Measurements from ENCODE around the gene CACNA1A. TPM values are rescaled to one million over a fixed set of nuclear protein-coding genes. Genes with fewer than 3 reads are reported as not detected.

The CACNA1A gene
- polyA plus RNA-seq, 3 donors: 0.08 to 0.09 TPM; not detected in 1

DNA sequence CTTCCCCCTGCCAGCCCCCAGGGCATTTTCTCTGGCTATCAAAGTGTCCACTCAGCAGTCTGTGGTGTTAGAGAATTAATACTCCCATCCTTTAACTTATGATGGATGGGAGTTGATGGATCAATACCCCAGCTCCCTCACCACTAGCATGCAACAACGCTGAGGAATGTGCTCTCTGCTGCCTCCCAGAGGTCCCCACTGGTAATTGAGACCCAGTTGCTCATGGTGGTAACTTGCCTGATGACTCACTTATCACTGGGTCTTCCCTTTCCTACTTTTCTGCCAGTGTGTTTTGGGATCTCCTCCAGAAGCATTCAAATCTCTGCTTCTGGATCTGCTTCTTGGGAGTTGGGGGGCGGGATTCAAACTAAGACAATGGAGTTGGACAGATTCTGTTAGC lies 20.3 kb upstream of the CACNA1A start:
- H3K9ac ChIP-seq (ENCODE audit: insufficient read depth, low read length, poor library complexity, severe bottlenecking): no peak overlapping the region
- TF ChIP-seq, protein P1, sequence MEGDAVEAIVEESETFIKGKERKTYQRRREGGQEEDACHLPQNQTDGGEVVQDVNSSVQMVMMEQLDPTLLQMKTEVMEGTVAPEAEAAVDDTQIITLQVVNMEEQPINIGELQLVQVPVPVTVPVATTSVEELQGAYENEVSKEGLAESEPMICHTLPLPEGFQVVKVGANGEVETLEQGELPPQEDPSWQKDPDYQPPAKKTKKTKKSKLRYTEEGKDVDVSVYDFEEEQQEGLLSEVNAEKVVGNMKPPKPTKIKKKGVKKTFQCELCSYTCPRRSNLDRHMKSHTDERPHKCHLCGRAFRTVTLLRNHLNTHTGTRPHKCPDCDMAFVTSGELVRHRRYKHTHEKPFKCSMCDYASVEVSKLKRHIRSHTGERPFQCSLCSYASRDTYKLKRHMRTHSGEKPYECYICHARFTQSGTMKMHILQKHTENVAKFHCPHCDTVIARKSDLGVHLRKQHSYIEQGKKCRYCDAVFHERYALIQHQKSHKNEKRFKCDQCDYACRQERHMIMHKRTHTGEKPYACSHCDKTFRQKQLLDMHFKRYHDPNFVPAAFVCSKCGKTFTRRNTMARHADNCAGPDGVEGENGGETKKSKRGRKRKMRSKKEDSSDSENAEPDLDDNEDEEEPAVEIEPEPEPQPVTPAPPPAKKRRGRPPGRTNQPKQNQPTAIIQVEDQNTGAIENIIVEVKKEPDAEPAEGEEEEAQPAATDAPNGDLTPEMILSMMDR (IDR thresholded peaks at IDR 0.05): peak; percentile 62
- WGBS (ENCODE audit: insufficient coverage): no CpG with 5 or more reads among the region's 2 CpGs
- H2AFZ ChIP-seq (ENCODE audit: insufficient read depth, low read depth, low read length, poor library complexity, severe bottlenecking): no peak overlapping the region
- Mint-ChIP-seq H3K9me3 (peaks cover 4 to 14% (median 9%) of the 10 kb centered on the region in 7 donors), H3K27ac (peak overlapping the region in 1 of 7 donors; percentile 63), H3K4me1 (no peaks in the 10 kb centered on the region), H3K4me3 (no peak overlapping the region), H3K36me3 (no peaks in the 10 kb centered on the region), H3K27me3 (ENCODE audit: low read depth in 3 of 3) (peaks cover 0 to 12% (median 6%) of the 10 kb centered on the region in 3 donors)
- no peak overlapping the region for H3K4me2 ChIP-seq (replicated peaks; ENCODE audit: extremely low read depth, low read length, poor library complexity, severe bottlenecking)
- intact Hi-C loops (cut with micrococcal nuclease): no loop called here
- H3K27ac ChIP-seq (ENCODE audit: low read depth in 1 of 2, low read length in 2 of 2): no peak overlapping the region
- no peaks in the 10 kb centered on the region for H3K27me3 ChIP-seq (ENCODE audit: control insufficient read depth in 2 of 2, insufficient read depth in 2 of 2, low read length in 2 of 2)
- no peaks in the 10 kb centered on the region for H3K79me2 ChIP-seq (ENCODE audit: insufficient read depth, low read length)
- no peaks in the 10 kb centered on the region for H3K36me3 ChIP-seq (replicated peaks in 1 of 2; ENCODE audit: control insufficient read depth in 1 of 2, insufficient read depth in 2 of 2, low read length in 2 of 2)
- no peaks in the 10 kb centered on the region for H3K9me3 ChIP-seq (replicated peaks in 1 of 2; ENCODE audit: control insufficient read depth in 1 of 2, insufficient read depth in 1 of 2, low read length in 2 of 2)
- H3K4me3 ChIP-seq (replicated peaks in 1 of 3; ENCODE audit: low read depth in 2 of 3, low read length in 3 of 3): no peak overlapping the region
- no peaks in the 10 kb centered on the region for H3K4me1 ChIP-seq (ENCODE audit: control insufficient read depth in 1 of 2, insufficient read depth in 2 of 2, low read length in 2 of 2)
- peak in 1 of 3 donors; percentile 4 for DNase-seq
- no peaks in the 10 kb centered on the region for H4K20me1 ChIP-seq (ENCODE audit: insufficient read depth, low read length)

DNA sequence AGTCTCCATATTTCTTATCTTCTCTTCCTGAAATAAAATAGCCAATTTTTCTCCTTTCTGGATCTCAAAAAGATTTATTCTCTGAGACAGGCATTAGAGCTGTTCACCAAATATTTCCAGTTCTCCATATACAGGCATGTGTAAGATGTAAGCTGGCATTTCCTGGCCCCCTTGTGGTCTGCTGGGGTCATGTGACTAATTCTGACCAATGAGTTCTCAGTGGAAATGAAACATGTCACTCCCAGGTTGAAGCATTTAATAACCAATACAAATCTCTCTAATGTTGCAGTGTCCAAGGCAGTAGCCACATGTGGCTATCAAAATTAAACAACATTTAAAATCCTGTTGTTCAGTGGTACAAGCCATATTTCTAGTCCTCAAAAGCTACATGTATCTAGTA lies 14.8 kb upstream of the CACNA1A start:
- no peak overlapping the region for H3K4me2 ChIP-seq (replicated peaks; ENCODE audit: extremely low read depth, low read length, poor library complexity, severe bottlenecking)
- no peak overlapping the region for H3K9ac ChIP-seq (ENCODE audit: insufficient read depth, low read length, poor library complexity, severe bottlenecking)
- no peaks in the 10 kb centered on the region for H3K36me3 ChIP-seq (replicated peaks in 1 of 2; ENCODE audit: control insufficient read depth in 1 of 2, insufficient read depth in 2 of 2, low read length in 2 of 2)
- H3K4me3 ChIP-seq (replicated peaks in 1 of 3; ENCODE audit: low read depth in 2 of 3, low read length in 3 of 3): no peak overlapping the region
- DNase-seq: no peak
- no peaks in the 10 kb centered on the region for H4K20me1 ChIP-seq (ENCODE audit: insufficient read depth, low read length)
- Mint-ChIP-seq H3K9me3 (peaks cover 7 to 24% (median 16%) of the 10 kb centered on the region in 7 donors), H3K27ac (no peak overlapping the region), H3K27me3 (ENCODE audit: low read depth in 3 of 3) (peaks cover 2 to 15% (median 3%) of the 10 kb centered on the region in 3 donors), H3K4me1 (no peaks in the 10 kb centered on the region), H3K36me3 (no peaks in the 10 kb centered on the region), H3K4me3 (no peak overlapping the region)
- H3K9me3 ChIP-seq (replicated peaks in 1 of 2; ENCODE audit: control insufficient read depth in 1 of 2, insufficient read depth in 1 of 2, low read length in 2 of 2): peaks cover 5 to 9% of the 10 kb centered on the region in 2 donors
- H3K27me3 ChIP-seq (ENCODE audit: control insufficient read depth in 2 of 2, insufficient read depth in 2 of 2, low read length in 2 of 2): no peaks in the 10 kb centered on the region
- TF ChIP-seq, protein P1 (IDR thresholded peaks at IDR 0.05): no peak
- intact Hi-C loops (cut with micrococcal nuclease): no loop called here
- H2AFZ ChIP-seq (ENCODE audit: insufficient read depth, low read depth, low read length, poor library complexity, severe bottlenecking): no peak overlapping the region
- H3K4me1 ChIP-seq (ENCODE audit: control insufficient read depth in 1 of 2, insufficient read depth in 2 of 2, low read length in 2 of 2): no peaks in the 10 kb centered on the region
- no peaks in the 10 kb centered on the region for H3K79me2 ChIP-seq (ENCODE audit: insufficient read depth, low read length)
- no peak overlapping the region for H3K27ac ChIP-seq (ENCODE audit: low read depth in 1 of 2, low read length in 2 of 2)

Data from CD14-positive monocyte (primary cell).